ENCODE data around the gene FOXP1. TPM values are rescaled to one million over a fixed set of nuclear protein-coding genes. Genes with fewer than 3 reads are reported as not detected.

Gene FOXP1
- polyA plus RNA-seq, 1 donor from 2014 or later: 5.6 TPM

DNA sequence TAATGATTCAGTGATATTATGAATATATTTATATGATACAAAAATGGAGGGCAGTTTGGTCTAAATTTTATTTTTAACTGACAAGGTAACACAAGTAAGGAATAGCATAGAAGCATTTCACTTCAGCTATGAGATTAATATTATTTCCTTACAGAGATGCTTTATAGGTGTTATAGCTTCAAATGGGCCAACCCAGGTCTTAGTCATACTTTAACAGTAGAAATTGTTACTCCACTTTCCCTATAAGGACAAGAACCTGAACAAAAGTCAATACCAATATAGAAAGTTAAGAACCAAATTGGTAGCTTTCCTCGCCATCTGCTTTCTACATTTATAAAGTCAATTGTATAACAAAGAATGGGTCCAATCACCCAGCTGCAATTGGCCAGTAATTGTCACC, 570.6 kb downstream of the FOXP1 start:
- no peaks in the 10 kb centered on the region for H3K36me3 ChIP-seq (ENCODE audit: insufficient read depth, low read length)
- H3K27me3 ChIP-seq (ENCODE audit: insufficient read depth, low read depth, low read length): no peaks in the 10 kb centered on the region
- H3K27ac ChIP-seq (ENCODE audit: low read length): no peak overlapping the region
- H3F3A ChIP-seq (ENCODE audit: insufficient read depth, low read length, poor library complexity, severe bottlenecking): no peaks in the 10 kb centered on the region
- no peak overlapping the region for H3K4me3 ChIP-seq (ENCODE audit: low read length)
- H3K4me2 ChIP-seq (ENCODE audit: low read length): no peak overlapping the region
- H3K79me2 ChIP-seq (replicated peaks; ENCODE audit: insufficient read depth, low read length): peaks cover 4% of the 10 kb centered on the region
- TF ChIP-seq, protein P1, sequence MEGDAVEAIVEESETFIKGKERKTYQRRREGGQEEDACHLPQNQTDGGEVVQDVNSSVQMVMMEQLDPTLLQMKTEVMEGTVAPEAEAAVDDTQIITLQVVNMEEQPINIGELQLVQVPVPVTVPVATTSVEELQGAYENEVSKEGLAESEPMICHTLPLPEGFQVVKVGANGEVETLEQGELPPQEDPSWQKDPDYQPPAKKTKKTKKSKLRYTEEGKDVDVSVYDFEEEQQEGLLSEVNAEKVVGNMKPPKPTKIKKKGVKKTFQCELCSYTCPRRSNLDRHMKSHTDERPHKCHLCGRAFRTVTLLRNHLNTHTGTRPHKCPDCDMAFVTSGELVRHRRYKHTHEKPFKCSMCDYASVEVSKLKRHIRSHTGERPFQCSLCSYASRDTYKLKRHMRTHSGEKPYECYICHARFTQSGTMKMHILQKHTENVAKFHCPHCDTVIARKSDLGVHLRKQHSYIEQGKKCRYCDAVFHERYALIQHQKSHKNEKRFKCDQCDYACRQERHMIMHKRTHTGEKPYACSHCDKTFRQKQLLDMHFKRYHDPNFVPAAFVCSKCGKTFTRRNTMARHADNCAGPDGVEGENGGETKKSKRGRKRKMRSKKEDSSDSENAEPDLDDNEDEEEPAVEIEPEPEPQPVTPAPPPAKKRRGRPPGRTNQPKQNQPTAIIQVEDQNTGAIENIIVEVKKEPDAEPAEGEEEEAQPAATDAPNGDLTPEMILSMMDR (IDR thresholded peaks at IDR 0.05; ENCODE audit: poor library complexity, severe bottlenecking): no peak
- TF ChIP-seq MXI1 (conservative IDR thresholded peaks at IDR 0.05; ENCODE audit: poor library complexity, severe bottlenecking) (no peak), EZH2 (IDR thresholded peaks at IDR 0.05; ENCODE audit: borderline replicate concordance, insufficient read depth, low read length, poor library complexity, severe bottlenecking) (no peak), SMC3 (conservative IDR thresholded peaks at IDR 0.05; ENCODE audit: poor library complexity) (no peak), REST (IDR thresholded peaks at IDR 0.05; ENCODE audit: borderline replicate concordance) (no peak), TAF1 (IDR thresholded peaks at IDR 0.05; ENCODE audit: low read depth) (no peak), EP300 (conservative IDR thresholded peaks at IDR 0.05; ENCODE audit: poor library complexity, severe bottlenecking) (no peak), POLR2AphosphoS5 (IDR thresholded peaks at IDR 0.05) (no peak), RAD21 (conservative IDR thresholded peaks at IDR 0.05) (no peak)
- no peaks in the 10 kb centered on the region for H4K20me1 ChIP-seq (ENCODE audit: insufficient read depth)
- H2AFZ ChIP-seq (ENCODE audit: low read depth, low read length): no peak overlapping the region
- no peak overlapping the region for H3K9ac ChIP-seq (ENCODE audit: low read length)
- no peaks in the 10 kb centered on the region for H3K9me2 ChIP-seq (ENCODE audit: insufficient read depth, low read length)
- no peaks in the 10 kb centered on the region for H3K9me3 ChIP-seq (ENCODE audit: low read length)

DNA sequence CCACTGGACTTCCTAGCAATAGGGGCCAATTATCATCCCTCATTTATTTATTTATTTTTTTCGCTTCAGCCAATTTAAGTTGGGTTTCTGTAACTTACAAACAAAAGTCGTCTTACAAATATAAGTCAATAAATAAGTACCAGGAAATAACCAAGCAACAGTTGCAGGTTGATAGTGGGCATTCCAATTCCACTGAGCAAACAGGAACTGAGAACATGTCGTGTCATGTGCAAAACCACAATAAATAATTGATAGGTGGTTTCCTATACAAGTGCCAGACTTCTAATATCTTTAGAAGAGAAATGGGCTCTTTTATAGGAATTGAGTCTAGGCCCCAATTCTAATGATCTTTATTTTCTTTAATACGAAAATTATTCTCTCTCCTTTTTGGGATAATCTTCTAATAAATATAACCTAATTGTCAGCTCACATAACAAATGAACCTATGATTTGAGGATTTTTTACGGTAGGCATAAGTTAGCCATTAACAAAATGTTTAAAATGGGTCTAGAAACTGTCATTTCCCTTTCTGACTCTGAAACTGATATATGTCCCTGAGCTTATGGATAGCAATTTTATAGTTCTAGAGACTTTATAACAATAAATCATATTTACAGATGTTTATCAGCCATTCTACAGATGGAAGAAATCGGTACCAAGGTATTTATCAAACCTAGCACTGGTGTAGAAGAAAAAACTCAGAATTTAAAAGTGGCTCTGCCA, 571.8 kb downstream of the FOXP1 start:
- Histone ChIP-seq H3K79me2 (replicated peaks; ENCODE audit: insufficient read depth, low read length) (peaks cover 4% of the 10 kb centered on the region), H3K9ac (ENCODE audit: low read length) (no peak overlapping the region), H3K9me2 (ENCODE audit: insufficient read depth, low read length) (no peaks in the 10 kb centered on the region), H3K27me3 (ENCODE audit: insufficient read depth, low read depth, low read length) (no peaks in the 10 kb centered on the region), H3K4me2 (ENCODE audit: low read length) (no peak overlapping the region), H3K9me3 (ENCODE audit: low read length) (no peaks in the 10 kb centered on the region), H3F3A (ENCODE audit: insufficient read depth, low read length, poor library complexity, severe bottlenecking) (no peaks in the 10 kb centered on the region), H3K27ac (ENCODE audit: low read length) (no peak overlapping the region), H2AFZ (ENCODE audit: low read depth, low read length) (no peak overlapping the region), H3K36me3 (ENCODE audit: insufficient read depth, low read length) (no peaks in the 10 kb centered on the region), H3K4me3 (ENCODE audit: low read length) (no peak overlapping the region), H4K20me1 (ENCODE audit: insufficient read depth) (no peaks in the 10 kb centered on the region)
- TF ChIP-seq, protein P1 (IDR thresholded peaks at IDR 0.05; ENCODE audit: poor library complexity, severe bottlenecking): no peak
